ENCODE measurements around the gene TMTC1. TPM values are rescaled to one million over a fixed set of nuclear protein-coding genes. Genes with fewer than 3 reads are reported as not detected.

The TMTC1 gene
- polyA plus RNA-seq, 3 donors from 2014 or later, result not detected

GRCh38 chr12:29681370-29681769 lies 102.4 kb downstream of the TMTC1 start:
- H3K4me3 Mint-ChIP-seq, result no peak overlapping the region
- H3K27ac Mint-ChIP-seq, result no peak overlapping the region
- peaks cover 0 to 7% (median 4%) of the 10 kb centered on the region in 3 donors for H3K27me3 Mint-ChIP-seq (ENCODE audit: low read depth in 3 of 3)
- peaks cover 0 to 1% (median 0%) of the 10 kb centered on the region in 6 donors for H3K9me3 Mint-ChIP-seq
- no peaks in the 10 kb centered on the region for H3K36me3 Mint-ChIP-seq
- DNase-seq, result no peak
- H3K4me1 Mint-ChIP-seq, result no peaks in the 10 kb centered on the region

DNA sequence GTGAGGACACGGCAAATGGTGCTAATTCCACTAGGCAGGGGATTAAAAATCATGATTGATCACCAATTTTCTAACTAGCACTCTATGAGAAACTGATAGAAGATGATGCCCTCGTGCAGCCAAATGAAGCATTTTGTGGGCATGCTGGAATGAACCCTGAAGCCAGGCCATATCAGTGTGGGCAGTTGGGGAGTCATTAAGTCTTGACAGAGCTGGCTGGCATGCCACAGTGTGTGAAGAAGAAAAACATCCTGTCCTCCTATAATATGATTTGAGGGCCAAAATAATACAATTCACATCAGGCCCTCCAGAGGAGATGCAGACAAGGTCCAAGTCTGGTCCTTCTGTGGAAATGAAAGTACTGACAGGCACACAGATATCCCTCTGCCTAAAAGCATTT lies 107.1 kb downstream of the TMTC1 start:
- H3K4me1 Mint-ChIP-seq, result no peaks in the 10 kb centered on the region
- H3K27ac Mint-ChIP-seq, result no peak overlapping the region
- H3K36me3 Mint-ChIP-seq, result no peaks in the 10 kb centered on the region
- H3K27me3 Mint-ChIP-seq (ENCODE audit: low read depth in 3 of 3), result peaks cover 0 to 2% (median 0%) of the 10 kb centered on the region in 3 donors
- H3K9me3 Mint-ChIP-seq, result no peaks in the 10 kb centered on the region
- no peak for DNase-seq
- no peak overlapping the region for H3K4me3 Mint-ChIP-seq

GRCh38 chr12:29674463-29674862 lies 109.3 kb downstream of the TMTC1 start:
- Mint-ChIP-seq H3K27me3 (ENCODE audit: low read depth in 3 of 3) (peaks cover 0 to 1% (median 0%) of the 10 kb centered on the region in 3 donors), H3K36me3 (no peaks in the 10 kb centered on the region), H3K4me3 (no peak overlapping the region), H3K9me3 (no peaks in the 10 kb centered on the region), H3K4me1 (no peaks in the 10 kb centered on the region), H3K27ac (no peak overlapping the region)
- DNase-seq, result no peak

- Mint-ChIP-seq H3K9me3 (peaks cover 0 to 3% (median 0%) of the 10 kb centered on the region in 6 donors), H3K27me3 (ENCODE audit: low read depth in 3 of 3) (peaks cover 0 to 2% (median 0%) of the 10 kb centered on the region in 3 donors)
Measured at GRCh38 chr12:29673346-29673745, 110.4 kb downstream of the TMTC1 start.

DNA sequence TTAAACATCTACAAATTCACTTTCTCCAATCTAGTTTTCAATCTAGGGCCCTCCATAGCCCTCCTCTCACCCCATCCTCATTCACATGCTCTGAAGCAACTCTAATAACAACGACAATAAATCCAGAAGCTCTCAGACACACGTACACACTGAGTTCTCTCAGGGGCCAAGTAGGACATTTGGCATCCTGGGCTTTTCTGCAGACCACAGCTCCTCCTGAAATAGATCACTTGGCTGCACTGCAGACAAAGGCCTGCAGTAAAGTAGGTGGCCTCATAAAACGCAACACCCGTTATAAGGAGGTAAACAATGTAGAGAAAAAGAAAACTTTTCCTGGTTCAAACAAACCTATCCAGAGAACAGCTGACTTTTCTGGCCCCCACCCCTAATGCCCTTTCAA lies 111.2 kb downstream of the TMTC1 start:
- Mint-ChIP-seq H3K36me3 (no peaks in the 10 kb centered on the region), H3K4me3 (no peak overlapping the region), H3K9me3 (peaks cover 0 to 3% (median 0%) of the 10 kb centered on the region in 6 donors), H3K4me1 (no peaks in the 10 kb centered on the region), H3K27me3 (ENCODE audit: low read depth in 3 of 3) (peaks cover 0 to 2% (median 0%) of the 10 kb centered on the region in 3 donors), H3K27ac (no peak overlapping the region)
- no peak for DNase-seq

More at GRCh38 chr12:29673346-29673745, 110.4 kb downstream of the TMTC1 start:
- H3K4me3 Mint-ChIP-seq, result no peak overlapping the region
- H3K36me3 Mint-ChIP-seq, result no peaks in the 10 kb centered on the region
- no peak overlapping the region for H3K27ac Mint-ChIP-seq
- DNase-seq, result no peak
- no peaks in the 10 kb centered on the region for H3K4me1 Mint-ChIP-seq

DNA sequence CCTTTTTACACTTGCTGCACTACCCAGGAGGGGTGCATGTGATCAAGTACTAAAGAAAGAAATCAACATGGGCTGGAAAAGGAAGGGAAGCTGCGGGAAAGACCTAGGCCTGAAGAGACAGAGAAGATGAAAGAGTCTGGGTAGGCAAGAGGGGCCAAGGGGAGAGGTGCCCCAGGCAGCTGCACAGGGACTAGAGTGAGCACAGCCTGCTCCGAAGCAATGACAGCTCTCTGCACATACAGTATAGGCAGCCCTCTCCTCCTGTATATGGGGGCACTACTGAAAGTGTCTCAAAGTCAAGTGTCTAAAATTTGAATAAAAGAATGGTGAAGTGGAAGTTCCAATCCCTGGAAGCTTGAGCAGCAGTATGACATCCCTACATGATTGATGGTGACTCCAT lies 112.0 kb downstream of the TMTC1 start:
- no peaks in the 10 kb centered on the region for H3K4me1 Mint-ChIP-seq
- H3K9me3 Mint-ChIP-seq, result peaks cover 0 to 3% (median 0%) of the 10 kb centered on the region in 6 donors
- H3K4me3 Mint-ChIP-seq, result no peak overlapping the region
- H3K27me3 Mint-ChIP-seq (ENCODE audit: low read depth in 3 of 3), result peaks cover 0 to 2% (median 0%) of the 10 kb centered on the region in 3 donors
- no peak overlapping the region for H3K27ac Mint-ChIP-seq
- no peaks in the 10 kb centered on the region for H3K36me3 Mint-ChIP-seq
- no peak for DNase-seq

- Mint-ChIP-seq H3K27me3 (ENCODE audit: low read depth in 3 of 3) (peaks cover 0 to 2% (median 0%) of the 10 kb centered on the region in 3 donors), H3K9me3 (peaks cover 0 to 6% (median 0%) of the 10 kb centered on the region in 6 donors), H3K4me3 (no peak overlapping the region), H3K27ac (no peak overlapping the region), H3K4me1 (no peaks in the 10 kb centered on the region), H3K36me3 (no peaks in the 10 kb centered on the region)
- DNase-seq, result no peak
Measured at GRCh38 chr12:29667011-29667410, 116.7 kb downstream of the TMTC1 start.

DNA sequence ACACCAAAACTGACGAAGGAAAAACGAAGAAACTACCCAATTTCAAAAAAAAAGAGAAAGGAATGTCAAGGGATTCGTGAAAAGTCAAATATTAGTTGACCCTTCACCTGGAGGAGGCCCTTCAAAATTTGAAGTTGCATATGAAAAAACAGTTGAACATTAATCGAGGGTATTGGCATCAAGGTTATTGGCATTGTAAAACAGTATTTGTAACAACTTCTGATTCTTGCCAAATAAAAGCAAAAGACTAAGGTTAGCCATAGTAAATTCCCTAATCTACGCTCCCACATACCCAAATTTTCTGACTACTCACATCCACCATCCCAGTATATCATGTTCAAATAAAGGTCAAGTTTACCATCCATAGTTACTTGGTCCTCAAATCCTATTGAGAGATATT lies 118.6 kb downstream of the TMTC1 start:
- Mint-ChIP-seq H3K9me3 (peaks cover 0 to 9% (median 0%) of the 10 kb centered on the region in 6 donors), H3K27me3 (ENCODE audit: low read depth in 3 of 3) (peaks cover 0 to 2% (median 0%) of the 10 kb centered on the region in 3 donors), H3K4me1 (no peaks in the 10 kb centered on the region), H3K36me3 (no peaks in the 10 kb centered on the region), H3K27ac (no peak overlapping the region), H3K4me3 (no peak overlapping the region)
- DNase-seq, result no peak

DNA sequence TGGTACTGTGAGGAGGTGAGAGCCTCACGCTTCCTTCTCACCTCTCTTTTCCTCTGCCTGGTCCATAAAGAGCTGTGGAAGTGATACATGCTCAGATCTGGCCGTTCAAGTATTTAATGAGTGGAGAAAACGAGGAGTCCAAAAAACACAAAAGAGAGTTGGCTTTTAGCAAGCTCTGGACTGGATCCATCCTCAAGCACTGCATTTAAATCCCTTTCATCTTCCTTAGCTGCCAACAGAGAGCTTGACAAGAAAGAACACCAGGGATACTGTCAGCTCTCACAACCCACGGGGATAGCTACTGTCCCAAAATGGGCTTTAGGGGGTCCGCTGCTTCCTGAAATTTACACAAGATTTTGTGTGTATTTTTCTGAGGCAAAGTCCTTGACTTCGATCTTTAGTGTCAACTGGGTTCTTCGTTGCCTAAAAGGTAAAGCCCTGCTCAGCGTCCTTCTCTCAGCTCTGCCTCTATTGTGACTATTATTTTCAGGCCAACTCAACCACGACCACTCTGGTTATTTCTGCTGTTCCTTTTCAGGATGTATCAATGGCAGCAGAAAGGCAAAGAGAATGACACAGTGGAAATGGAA lies 120.9 kb downstream of the TMTC1 start:
- no peaks in the 10 kb centered on the region for H3K4me1 Mint-ChIP-seq
- H3K27me3 Mint-ChIP-seq (ENCODE audit: low read depth in 3 of 3), result no peaks in the 10 kb centered on the region
- no peaks in the 10 kb centered on the region for H3K36me3 Mint-ChIP-seq
- no peak overlapping the region for H3K27ac Mint-ChIP-seq
- H3K4me3 Mint-ChIP-seq, result no peak overlapping the region
- no peak for DNase-seq
- peaks cover 0 to 6% (median 0%) of the 10 kb centered on the region in 6 donors for H3K9me3 Mint-ChIP-seq

DNA sequence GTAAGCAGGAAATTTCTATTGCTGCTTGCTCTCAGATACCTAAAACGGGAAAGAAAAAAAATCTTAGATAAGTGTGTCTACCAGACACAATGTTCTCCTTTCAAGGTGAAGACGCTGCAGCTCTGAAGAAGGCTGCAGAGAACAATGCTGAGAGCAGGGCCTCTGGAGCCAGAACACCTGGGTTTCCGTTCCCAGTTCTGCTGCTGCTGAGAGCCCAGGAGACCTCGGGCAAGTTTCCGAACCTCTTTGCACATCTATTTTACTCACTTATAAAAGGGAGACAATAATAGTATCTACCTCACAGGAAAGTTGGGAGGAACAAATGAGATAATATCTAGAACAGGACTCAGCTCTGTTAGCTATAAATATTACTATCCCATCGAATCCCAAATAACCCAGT lies 122.9 kb downstream of the TMTC1 start:
- H3K36me3 Mint-ChIP-seq, result no peaks in the 10 kb centered on the region
- H3K27me3 Mint-ChIP-seq (ENCODE audit: low read depth in 3 of 3), result peaks cover 0 to 4% (median 0%) of the 10 kb centered on the region in 3 donors
- DNase-seq, result no peak
- peaks cover 0 to 6% (median 0%) of the 10 kb centered on the region in 6 donors for H3K9me3 Mint-ChIP-seq
- H3K4me3 Mint-ChIP-seq, result no peak overlapping the region
- no peak overlapping the region for H3K27ac Mint-ChIP-seq
- no peaks in the 10 kb centered on the region for H3K4me1 Mint-ChIP-seq

- Mint-ChIP-seq H3K27me3 (ENCODE audit: low read depth in 3 of 3) (peaks cover 0 to 7% (median 1%) of the 10 kb centered on the region in 3 donors), H3K9me3 (peaks cover 0 to 3% (median 0%) of the 10 kb centered on the region in 6 donors), H3K27ac (no peak overlapping the region), H3K4me1 (no peaks in the 10 kb centered on the region), H3K4me3 (no peak overlapping the region), H3K36me3 (no peaks in the 10 kb centered on the region)
- no peak for DNase-seq
Measured at GRCh38 chr12:29656762-29657538, 126.8 kb downstream of the TMTC1 start.

DNA sequence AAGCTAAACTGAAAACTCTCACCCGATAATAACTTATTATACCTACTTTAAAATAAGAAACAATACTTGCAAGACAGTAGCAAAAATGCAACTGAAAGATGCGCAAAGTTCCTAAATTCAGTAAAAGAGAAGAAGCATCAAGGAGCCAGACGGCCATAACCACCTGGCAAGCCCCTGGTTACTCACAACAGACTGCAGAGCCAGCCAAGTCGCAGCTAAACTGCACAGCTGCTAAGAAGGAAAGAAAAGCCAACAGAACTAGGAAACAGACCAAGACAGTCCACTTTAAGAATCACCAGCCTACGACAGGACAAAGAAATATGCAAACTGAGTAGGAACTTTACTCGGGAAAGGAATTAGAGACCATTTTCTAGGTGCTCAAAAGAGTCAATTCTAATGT lies 127.9 kb downstream of the TMTC1 start:
- no peak for DNase-seq
- no peak overlapping the region for H3K4me3 Mint-ChIP-seq
- H3K4me1 Mint-ChIP-seq, result no peaks in the 10 kb centered on the region
- H3K27me3 Mint-ChIP-seq (ENCODE audit: low read depth in 3 of 3), result peaks cover 0 to 7% (median 1%) of the 10 kb centered on the region in 3 donors
- H3K9me3 Mint-ChIP-seq, result peaks cover 0 to 2% (median 0%) of the 10 kb centered on the region in 6 donors
- H3K36me3 Mint-ChIP-seq, result no peaks in the 10 kb centered on the region
- no peak overlapping the region for H3K27ac Mint-ChIP-seq

DNA sequence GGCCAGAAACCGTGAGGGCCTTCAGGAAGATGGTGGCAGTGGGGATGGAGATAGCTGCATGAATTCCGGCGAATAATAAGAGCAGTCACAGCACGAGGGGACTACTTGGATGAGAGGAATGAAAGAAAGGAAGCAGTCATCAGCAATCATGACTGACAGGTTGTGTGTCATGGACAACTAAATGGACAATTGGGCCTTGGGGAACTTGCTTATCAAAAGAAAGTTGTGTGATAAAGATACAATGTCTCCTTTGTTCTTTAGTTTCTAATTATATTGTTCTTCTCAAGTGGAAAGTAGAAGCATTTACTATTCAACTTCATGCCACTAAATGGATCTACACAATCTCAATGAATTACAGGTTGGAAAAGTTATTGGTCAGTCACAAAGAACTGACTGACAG lies 130.5 kb downstream of the TMTC1 start:
- H3K4me1 Mint-ChIP-seq, result no peaks in the 10 kb centered on the region
- H3K9me3 Mint-ChIP-seq, result peaks cover 0 to 5% (median 0%) of the 10 kb centered on the region in 6 donors
- H3K36me3 Mint-ChIP-seq, result no peaks in the 10 kb centered on the region
- DNase-seq, result no peak
- H3K4me3 Mint-ChIP-seq, result no peak overlapping the region
- peaks cover 0 to 11% (median 1%) of the 10 kb centered on the region in 3 donors for H3K27me3 Mint-ChIP-seq (ENCODE audit: low read depth in 3 of 3)
- H3K27ac Mint-ChIP-seq, result no peak overlapping the region

DNA sequence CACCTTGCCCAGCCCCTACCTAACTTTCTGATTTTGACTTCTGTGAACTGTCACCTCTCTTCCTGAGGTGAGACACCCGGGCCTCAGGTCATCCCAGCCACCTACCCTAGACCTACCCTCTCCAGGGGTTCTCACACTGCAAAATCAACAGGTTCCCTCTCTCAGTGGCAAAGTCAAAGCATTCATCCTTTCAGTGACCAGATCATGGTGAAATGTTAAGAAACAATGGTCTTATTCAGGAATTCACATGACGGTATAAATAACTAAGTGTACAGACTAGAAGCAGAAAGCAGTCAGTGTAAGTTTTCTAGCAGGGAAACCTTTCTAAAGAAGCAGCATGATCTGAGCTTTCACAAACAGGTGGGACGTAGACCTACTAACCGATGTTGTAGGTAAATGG lies 133.4 kb downstream of the TMTC1 start:
- no peak for DNase-seq
- no peak overlapping the region for H3K4me3 Mint-ChIP-seq
- H3K4me1 Mint-ChIP-seq, result no peaks in the 10 kb centered on the region
- no peaks in the 10 kb centered on the region for H3K36me3 Mint-ChIP-seq
- peaks cover 0 to 6% (median 3%) of the 10 kb centered on the region in 3 donors for H3K27me3 Mint-ChIP-seq (ENCODE audit: low read depth in 3 of 3)
- peaks cover 0 to 5% (median 0%) of the 10 kb centered on the region in 6 donors for H3K9me3 Mint-ChIP-seq
- no peak overlapping the region for H3K27ac Mint-ChIP-seq

All from immature natural killer cell (primary cell).